HUES64 (cell line): ENCODE measurements around the gene ZNF407.

Source experiments
- H3K27ac ChIP-seq: 2 replicates; pipeline ENCODE4 v1.7.0; 2013; ENCODE audit warnings: low read depth, low read length, inconsistent platforms
- H3K27me3 ChIP-seq: 2 replicates; pipeline ENCODE4 v1.6.1; 2013; ENCODE audit warnings: mild to moderate bottlenecking, low read length; ENCODE audit not compliant: insufficient read depth
- H3K36me3 ChIP-seq: 2 replicates; pipeline ENCODE4 v1.6.1; 2013; ENCODE audit warnings: mild to moderate bottlenecking, low read length; ENCODE audit not compliant: insufficient read depth
- H3K4me1 ChIP-seq: 2 replicates; pipeline ENCODE4 v1.6.1; 2013; ENCODE audit warnings: mild to moderate bottlenecking, low read length, moderate library complexity; ENCODE audit not compliant: insufficient read depth
- H3K4me3 ChIP-seq: 2 replicates; pipeline ENCODE4 v1.5.1; 2013; ENCODE audit warnings: mild to moderate bottlenecking, low read length, moderate library complexity
- H3K9ac ChIP-seq: 2 replicates; pipeline ENCODE4 v1.6.1; 2013; ENCODE audit warnings: mild to moderate bottlenecking, low read depth, low read length
- H3K9me3 ChIP-seq: 2 replicates; pipeline ENCODE4 v1.6.1; 2013; ENCODE audit warnings: low read depth, low read length; ENCODE audit not compliant: insufficient read depth
- WGBS: fragments of 150-250, 120-280 bp; methylation state at CpG from one replicate; pipeline ENCODE4 v1.1.7; 2013; ENCODE audit warnings: missing lambda C conversion rate; 5-methylcytosine and 5-hydroxymethylcytosine counted together

ZNF407 gene

DNA sequence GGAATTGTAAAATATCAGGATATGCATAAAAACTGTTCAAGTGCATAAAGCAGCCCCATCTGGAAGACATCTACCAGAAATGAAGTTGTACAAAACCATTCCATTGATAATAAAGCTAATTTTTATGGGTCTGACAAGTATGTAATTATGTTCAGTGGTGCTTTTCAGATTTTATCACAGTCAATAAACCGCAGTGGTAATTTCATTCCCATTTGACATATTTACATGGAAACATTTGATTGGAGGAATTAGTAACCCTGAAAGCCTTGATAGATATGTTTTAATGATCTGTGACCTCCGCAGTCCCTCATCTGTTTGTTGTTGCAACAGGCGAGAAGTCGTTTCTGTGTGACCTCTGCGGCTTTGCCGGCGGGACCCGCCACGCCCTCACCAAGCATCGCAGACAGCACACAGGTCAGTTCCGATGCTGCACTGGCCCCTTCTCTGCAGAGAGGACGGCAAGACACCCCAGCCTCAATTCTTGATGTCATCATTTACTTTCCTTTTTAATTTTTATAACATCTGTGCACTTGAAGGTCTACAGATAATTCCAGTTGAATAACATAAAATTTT is 283.1 kb downstream of the ZNF407 start:
- no peaks in the 10 kb centered on the region for H3K36me3 ChIP-seq
- 87% methylated on average over 11 of the region's 12 CpGs for WGBS
- no peaks in the 10 kb centered on the region for H3K9me3 ChIP-seq
- no peaks in the 10 kb centered on the region for H3K4me1 ChIP-seq
- no peak overlapping the region for H3K9ac ChIP-seq
- no peaks in the 10 kb centered on the region for H3K27me3 ChIP-seq
- no peak overlapping the region for H3K4me3 ChIP-seq
- no peak overlapping the region for H3K27ac ChIP-seq

DNA sequence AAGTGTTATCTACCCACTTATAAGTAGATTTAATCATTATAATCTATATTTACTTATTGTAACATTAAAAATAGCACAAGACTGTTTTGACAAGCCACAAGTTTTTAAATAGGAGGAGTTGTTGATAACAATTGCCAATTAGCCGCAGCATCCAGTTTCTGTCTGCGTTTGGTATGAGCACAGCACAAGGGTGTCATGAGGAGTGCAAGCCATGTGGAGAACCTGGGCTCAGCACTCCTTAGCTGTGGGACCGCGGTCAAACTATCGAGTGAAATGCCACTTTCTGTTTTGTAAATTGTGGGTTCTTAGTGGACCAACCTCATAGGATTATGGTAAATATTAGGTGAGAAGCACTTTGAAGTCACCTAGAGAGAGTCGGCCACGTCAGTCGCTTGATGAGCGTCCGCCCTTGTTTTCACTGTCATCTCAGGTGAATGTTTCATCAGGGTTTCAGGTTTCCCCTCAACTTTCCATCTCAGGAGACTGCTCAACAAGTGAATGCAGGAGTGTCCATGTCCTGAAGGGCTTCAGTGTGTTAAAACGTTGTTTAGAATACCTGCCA is 294.5 kb downstream of the ZNF407 start:
- no peak overlapping the region for H3K27ac ChIP-seq
- no peaks in the 10 kb centered on the region for H3K9me3 ChIP-seq
- H3K4me1 ChIP-seq: no peaks in the 10 kb centered on the region
- WGBS: 93% methylated on average over 10 of the region's 11 CpGs
- H3K9ac ChIP-seq: no peak overlapping the region
- no peak overlapping the region for H3K4me3 ChIP-seq
- H3K27me3 ChIP-seq: no peaks in the 10 kb centered on the region
- no peaks in the 10 kb centered on the region for H3K36me3 ChIP-seq

DNA sequence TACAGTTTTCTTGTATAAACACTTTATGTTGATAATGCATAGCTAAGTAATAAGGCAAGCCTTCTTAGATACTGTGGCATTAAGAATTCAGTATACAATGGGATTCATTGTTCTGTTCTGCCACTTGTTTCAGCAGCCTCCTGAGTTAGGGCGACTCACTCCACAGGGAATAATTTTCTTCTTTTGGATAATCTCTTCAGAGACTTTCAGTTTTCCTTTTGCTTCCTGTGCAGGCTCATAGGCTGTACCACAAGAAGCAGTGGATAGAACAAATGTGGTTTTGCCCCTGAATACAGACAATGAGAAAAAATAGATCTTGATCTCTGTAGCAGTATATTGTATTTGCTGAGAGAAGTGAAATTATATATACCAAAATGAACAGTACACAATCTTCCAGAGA is 298.0 kb downstream of the ZNF407 start:
- H3K27me3 ChIP-seq: no peaks in the 10 kb centered on the region
- H3K27ac ChIP-seq: no peak overlapping the region
- 88% methylated on average over 1 of the region's 1 CpG for WGBS
- no peaks in the 10 kb centered on the region for H3K9me3 ChIP-seq
- H3K36me3 ChIP-seq: no peaks in the 10 kb centered on the region
- H3K9ac ChIP-seq: no peak overlapping the region
- H3K4me3 ChIP-seq: no peak overlapping the region
- peaks cover 8% of the 10 kb centered on the region for H3K4me1 ChIP-seq

DNA sequence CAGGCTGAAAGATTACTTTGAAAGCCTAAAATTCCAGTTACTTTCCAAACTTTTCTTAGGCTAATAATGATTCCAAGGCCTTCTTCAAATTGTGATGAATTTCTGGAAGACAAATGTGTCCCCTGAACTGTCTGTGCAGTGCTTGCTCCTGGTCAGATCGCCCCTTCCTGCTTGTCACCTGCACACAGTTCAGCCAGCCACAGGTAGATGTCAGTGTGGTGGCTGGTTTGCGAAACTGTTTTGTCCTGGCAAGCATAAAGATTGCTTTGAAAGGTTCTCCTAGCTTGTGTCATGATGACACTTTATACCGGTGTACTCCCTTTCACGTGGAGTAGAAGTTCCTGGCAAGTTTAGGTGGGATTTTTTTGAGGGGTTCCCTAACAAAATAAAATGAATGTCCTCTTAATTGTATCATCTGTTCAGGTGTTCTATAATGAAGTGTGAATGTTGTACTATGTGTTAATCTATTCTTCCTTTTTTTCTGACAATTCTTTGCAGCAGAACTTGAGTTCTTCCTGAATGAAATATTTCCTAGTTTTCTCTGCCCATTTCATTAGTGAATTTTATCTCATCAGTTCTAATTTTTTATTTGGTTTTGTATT is 298.8 kb downstream of the ZNF407 start:
- no peak overlapping the region for H3K4me3 ChIP-seq
- H3K36me3 ChIP-seq: no peaks in the 10 kb centered on the region
- H3K27ac ChIP-seq: no peak overlapping the region
- WGBS: 33% methylated on average over 4 of the region's 4 CpGs
- H3K27me3 ChIP-seq: no peaks in the 10 kb centered on the region
- no peaks in the 10 kb centered on the region for H3K9me3 ChIP-seq
- H3K9ac ChIP-seq: no peak overlapping the region
- H3K4me1 ChIP-seq: peaks cover 8% of the 10 kb centered on the region

DNA sequence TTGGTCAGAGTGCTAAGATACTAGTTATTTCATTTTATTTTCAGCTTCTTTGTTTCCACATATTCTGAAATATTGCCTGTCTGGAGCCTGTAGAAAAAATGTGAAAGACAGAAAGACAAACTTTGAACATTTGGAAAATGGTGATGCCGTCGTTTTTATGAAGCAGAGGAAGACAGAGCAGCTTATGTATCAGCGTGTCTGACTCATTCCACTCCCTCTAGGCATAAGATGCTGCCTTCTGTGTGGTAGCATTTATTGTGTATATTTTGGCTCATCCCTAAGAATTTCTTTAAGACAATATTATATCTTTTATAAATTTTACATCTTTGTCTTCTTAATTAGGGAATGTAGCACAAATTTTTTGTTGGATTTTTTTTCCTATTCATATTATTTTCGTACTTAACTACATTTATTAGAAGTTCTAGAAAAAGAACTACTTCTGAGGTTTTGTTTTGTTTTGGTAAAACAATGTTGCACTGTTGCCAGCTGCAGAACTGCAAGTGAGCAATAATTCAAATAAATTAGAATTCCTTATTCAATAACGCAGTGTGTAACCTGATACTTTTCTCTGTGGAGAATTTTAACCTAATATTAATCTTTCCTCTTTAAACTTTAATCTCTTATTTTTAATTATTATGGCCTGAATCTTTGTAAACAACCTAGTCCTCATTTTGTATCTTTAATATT is 300.4 kb downstream of the ZNF407 start:
- H3K36me3 ChIP-seq: no peaks in the 10 kb centered on the region
- peaks cover 8% of the 10 kb centered on the region for H3K4me1 ChIP-seq
- 94% methylated on average over 2 of the region's 5 CpGs for WGBS
- H3K9ac ChIP-seq: no peak overlapping the region
- no peaks in the 10 kb centered on the region for H3K27me3 ChIP-seq
- no peak overlapping the region for H3K27ac ChIP-seq
- H3K9me3 ChIP-seq: no peaks in the 10 kb centered on the region
- no peak overlapping the region for H3K4me3 ChIP-seq

DNA sequence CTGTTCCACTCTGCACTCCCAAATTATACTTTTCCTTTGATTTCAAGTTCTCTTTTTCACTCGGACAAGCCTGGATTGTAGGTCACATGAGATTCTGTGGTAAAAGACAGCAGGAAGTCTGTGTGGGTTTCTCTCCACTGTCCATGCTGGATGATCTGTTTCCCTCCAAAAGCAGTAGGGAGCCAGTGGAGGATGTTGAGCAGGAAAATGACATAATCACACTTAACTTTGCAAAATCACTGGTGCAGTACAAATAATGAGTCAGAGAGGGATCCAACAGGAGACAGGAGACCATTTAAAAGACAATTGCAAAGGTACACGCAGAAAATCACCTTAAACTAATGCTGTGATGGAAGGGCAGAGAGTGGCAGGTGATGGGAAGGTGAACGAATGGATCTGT is 301.3 kb downstream of the ZNF407 start:
- H3K9me3 ChIP-seq: no peaks in the 10 kb centered on the region
- H3K27ac ChIP-seq: no peak overlapping the region
- H3K4me3 ChIP-seq: no peak overlapping the region
- H3K36me3 ChIP-seq: no peaks in the 10 kb centered on the region
- H3K9ac ChIP-seq: no peak overlapping the region
- H3K4me1 ChIP-seq: peaks cover 8% of the 10 kb centered on the region
- 74% methylated on average over 3 of the region's 3 CpGs for WGBS
- H3K27me3 ChIP-seq: no peaks in the 10 kb centered on the region

DNA sequence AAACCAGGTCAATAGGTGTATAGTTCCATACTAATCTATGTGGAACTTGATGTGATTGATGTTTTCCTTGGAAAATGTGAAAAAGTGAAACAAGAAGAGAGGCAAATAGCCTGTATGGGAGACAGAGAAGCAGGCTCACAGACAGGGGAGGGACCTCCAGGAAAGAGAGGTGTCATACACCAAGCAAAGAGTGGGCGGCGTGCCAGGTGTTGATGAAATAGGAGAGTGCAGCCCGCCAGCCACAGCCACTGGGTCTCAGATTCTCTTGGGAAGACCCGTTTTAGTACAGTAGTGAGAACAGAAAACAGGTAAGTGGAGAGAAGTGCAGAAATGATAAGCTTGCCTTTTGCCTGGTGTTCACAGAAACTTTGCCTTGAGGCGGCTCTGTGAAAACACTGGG is 301.9 kb downstream of the ZNF407 start:
- Histone ChIP-seq H3K4me1 (peaks cover 8% of the 10 kb centered on the region), H3K27ac (no peak overlapping the region), H3K9ac (no peak overlapping the region), H3K27me3 (no peaks in the 10 kb centered on the region), H3K4me3 (no peak overlapping the region), H3K9me3 (no peaks in the 10 kb centered on the region), H3K36me3 (no peaks in the 10 kb centered on the region)
- WGBS: 93% methylated on average over 5 of the region's 5 CpGs

DNA sequence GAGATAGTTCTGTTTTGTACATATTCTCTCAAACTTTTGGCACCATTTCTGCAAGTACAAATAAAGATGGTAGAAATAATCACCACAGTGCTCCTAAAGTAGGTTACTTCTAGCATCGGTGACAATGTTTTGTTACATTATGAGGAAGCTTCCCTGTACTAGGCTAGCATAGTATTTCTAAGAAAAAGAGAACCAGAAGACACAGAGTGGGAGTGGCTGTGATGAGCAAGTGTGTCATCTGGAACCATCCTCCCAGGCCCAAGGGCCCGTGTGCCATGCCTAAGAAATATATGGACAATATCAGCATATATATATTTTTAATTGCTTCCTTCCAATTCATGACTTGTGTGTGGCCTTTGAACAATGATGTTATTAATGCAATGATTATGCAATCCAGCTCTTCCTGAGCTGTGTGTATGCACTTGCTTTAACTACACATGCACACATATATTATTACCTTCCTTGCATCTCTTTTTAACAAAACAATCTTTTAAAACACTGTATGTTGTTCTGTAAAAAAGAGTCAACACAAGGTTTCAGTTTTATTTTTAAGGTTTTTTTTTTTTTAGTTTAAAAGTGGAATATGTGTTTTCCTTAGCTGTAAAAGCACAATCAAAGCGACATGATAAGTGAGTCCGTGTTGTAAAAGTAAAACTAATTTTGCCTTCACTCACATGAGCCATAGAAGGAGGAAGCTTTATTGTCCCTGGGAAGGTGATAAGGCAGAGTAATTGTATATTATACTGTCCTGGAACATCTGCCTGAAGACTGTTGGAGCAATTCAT is 303.9 kb downstream of the ZNF407 start:
- no peak overlapping the region for H3K9ac ChIP-seq
- H3K36me3 ChIP-seq: no peaks in the 10 kb centered on the region
- peaks cover 8% of the 10 kb centered on the region for H3K4me1 ChIP-seq
- no peak overlapping the region for H3K27ac ChIP-seq
- 99% methylated on average over 4 of the region's 4 CpGs for WGBS
- no peaks in the 10 kb centered on the region for H3K27me3 ChIP-seq
- no peak overlapping the region for H3K4me3 ChIP-seq
- H3K9me3 ChIP-seq: no peaks in the 10 kb centered on the region

DNA sequence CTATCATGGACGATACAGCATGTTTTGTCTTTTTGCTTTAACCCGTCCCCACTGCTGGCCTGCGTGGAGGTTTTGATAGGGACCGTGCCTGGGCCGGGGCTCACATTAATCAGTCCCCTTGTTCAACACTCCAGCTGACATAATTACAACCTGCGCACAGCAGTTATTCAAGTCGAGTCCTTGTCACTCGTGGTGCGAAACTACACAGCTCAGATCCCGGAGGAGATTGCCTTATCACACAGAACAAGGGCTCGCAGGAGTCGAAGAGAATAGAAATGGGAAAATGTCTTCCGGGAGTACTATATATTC is 304.4 kb downstream of the ZNF407 start:
- H3K27ac ChIP-seq: no peak overlapping the region
- no peaks in the 10 kb centered on the region for H3K36me3 ChIP-seq
- no peak overlapping the region for H3K4me3 ChIP-seq
- H3K4me1 ChIP-seq: peaks cover 8% of the 10 kb centered on the region
- no peaks in the 10 kb centered on the region for H3K27me3 ChIP-seq
- 95% methylated on average over 13 of the region's 13 CpGs for WGBS
- H3K9me3 ChIP-seq: no peaks in the 10 kb centered on the region
- no peak overlapping the region for H3K9ac ChIP-seq

DNA sequence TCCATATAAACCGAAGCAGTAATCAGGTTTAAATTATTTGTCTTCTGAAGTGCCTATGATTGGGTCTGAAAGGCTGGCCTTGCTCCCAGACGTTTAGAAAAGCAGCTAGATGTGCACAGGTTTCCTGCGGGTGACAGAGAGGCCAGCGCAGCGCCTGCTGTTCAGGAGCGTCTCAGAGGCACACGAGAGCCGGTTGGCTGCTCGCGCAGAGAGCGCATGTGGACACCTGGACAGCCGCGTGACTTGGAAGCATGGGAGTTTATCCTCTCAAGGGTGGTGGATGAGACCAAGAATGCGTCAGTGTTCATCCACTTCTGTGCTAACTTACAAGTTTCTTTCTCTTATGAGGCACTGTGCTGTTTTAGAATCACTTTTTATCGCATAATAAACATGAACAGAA is 307.6 kb downstream of the ZNF407 start:
- no peaks in the 10 kb centered on the region for H3K9me3 ChIP-seq

DNA sequence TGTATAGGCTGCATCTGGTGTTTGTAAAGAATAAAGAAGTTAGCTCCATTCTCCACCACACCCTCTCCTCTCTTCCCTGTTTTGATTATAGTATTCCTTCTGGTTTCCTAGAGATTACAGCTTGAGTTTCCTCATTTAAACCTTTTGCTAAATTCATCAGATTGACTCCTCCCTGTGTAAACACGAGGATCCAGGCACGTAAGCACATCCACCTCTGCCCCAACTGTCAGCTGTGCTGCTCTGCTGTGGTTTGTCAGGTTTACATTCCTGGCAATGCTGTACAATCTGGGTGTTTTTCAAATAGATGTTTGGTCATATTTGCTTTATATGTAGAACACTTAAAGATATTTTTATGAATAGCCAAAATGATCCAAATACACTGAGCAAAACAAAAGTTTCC is 308.5 kb downstream of the ZNF407 start:
- no peak overlapping the region for H3K9ac ChIP-seq
- no peaks in the 10 kb centered on the region for H3K27me3 ChIP-seq
- H3K4me3 ChIP-seq: no peak overlapping the region
- no peaks in the 10 kb centered on the region for H3K36me3 ChIP-seq
- 96% methylated on average over 2 of the region's 2 CpGs for WGBS
- H3K4me1 ChIP-seq: no peaks in the 10 kb centered on the region
- H3K27ac ChIP-seq: no peak overlapping the region
- no peaks in the 10 kb centered on the region for H3K9me3 ChIP-seq

More for the DNA sequence above, 307.6 kb downstream of the ZNF407 start:
- H3K36me3 ChIP-seq: no peaks in the 10 kb centered on the region
- WGBS: 87% methylated on average over 14 of the region's 15 CpGs
- H3K27me3 ChIP-seq: no peaks in the 10 kb centered on the region
- no peak overlapping the region for H3K27ac ChIP-seq
- no peak overlapping the region for H3K4me3 ChIP-seq
- H3K4me1 ChIP-seq: no peaks in the 10 kb centered on the region
- no peak overlapping the region for H3K9ac ChIP-seq
